AG09309 (cell line): ENCODE data around the gene EHMT2.
"Not testable (repeated sequence)": the region's sequence is repeated elsewhere in the genome, so short reads cannot be mapped to it uniquely, and the experiment has no call there.

ENCODE experiments used
- DNase-seq: peaks from one replicate; pipeline ENCODE4 v3.0.0-alpha.2; 2010; ENCODE audit warnings: low read depth
- H3K4me3 ChIP-seq: 2 replicates; pipeline ENCODE4 v1.5.1; 2011; ENCODE audit warnings: mild to moderate bottlenecking, low read depth, low read length, moderate library complexity; ENCODE audit not compliant: control insufficient read depth
- CTCF ChIP-seq: IDR thresholded peaks from 2 replicates; pipeline ENCODE4 v1.5.1; 2011; ENCODE audit warnings: mild to moderate bottlenecking, low read depth, low read length, inconsistent platforms; ENCODE audit not compliant: insufficient read depth, control insufficient read depth; ENCODE audit errors: missing control alignments

Gene EHMT2

DNA sequence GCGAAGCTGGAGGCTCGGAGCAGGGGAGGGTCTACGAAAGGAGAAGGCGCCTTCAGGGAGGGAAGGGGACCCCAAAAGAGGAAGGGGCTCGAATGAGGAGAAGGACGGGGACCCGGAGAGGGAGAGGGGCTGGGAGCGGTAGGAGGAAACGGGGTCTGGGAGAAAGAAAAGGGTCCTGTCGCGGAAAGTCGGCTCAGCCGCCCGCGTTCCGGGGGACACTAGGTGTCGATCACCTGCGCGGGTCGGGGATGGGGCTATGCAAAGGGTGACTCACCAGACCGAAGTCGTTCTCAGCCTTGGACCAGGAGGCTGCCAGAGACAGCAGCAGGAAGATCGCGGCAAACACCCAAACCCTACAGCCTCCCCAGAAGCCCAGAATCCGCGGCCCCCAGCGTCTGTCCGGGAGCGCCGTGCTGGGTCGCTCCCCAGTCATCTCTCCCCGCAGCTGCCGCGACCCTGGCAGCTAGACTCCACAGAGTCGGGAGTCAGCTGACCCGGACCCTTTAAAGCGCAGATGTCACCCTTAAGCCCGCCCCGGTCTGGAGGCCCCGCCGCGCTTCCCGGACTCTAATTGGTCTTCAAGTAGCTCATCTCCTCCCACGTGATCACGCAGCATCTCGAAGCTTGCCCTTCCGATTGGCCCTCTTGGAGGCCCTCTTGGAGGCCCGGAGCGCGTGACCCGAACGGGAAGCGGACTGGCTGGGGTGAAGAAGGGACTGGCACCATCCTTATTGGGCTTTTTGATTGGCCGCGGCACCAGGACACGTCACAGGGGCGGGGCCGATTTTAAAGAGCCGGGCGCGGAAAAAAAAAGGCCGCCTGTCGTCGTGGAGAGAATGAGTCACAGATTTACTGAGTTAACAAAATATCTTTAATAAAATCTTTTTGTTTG is 34.9 kb downstream of the EHMT2 start, which contains the start of gene NEU1:
NEU1 (minus strand) TSS at position 478 of the 892 bp plus-strand sequence; CDS start at position 433, 45 bp downstream.
- H3K4me3 ChIP-seq = peak within 1 kb of the TSS; percentile 88
- DNase-seq = peak; percentile 99
- TF ChIP-seq CTCF = no peak

DNA sequence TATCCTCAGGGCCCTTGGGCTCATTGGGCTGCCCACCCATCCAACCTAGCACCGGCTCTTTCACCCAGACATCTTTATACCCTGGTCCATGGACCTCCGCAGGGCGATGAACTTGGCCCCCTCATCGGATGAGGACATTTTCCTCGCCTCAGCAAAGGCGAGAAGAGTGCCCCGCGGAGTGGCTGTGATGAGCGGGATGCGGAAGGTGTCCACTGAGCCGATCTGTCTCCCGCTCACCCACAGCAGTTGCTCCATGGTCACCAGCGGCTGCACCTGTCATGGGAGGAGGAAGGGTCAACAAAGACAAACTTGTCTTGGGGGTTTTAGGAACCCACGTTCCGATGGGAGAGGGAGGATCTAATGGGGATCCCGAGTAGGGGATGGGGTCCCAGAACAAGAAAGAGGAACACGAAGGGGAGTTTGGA is 35.6 kb downstream of the EHMT2 start:
- no peak for TF ChIP-seq CTCF
- H3K4me3 ChIP-seq = peak overlapping the region; percentile 88
- no peak for DNase-seq

- no peak for TF ChIP-seq CTCF
- no peak overlapping the region for H3K4me3 ChIP-seq
- DNase-seq = no peak
Observed at GRCh38 chr6:31861150-31861549, 36.3 kb downstream of the EHMT2 start.

- no peak overlapping the region for H3K4me3 ChIP-seq
- no peak for DNase-seq
- TF ChIP-seq CTCF = no peak
Observed at GRCh38 chr6:31860349-31860748, 37.1 kb downstream of the EHMT2 start.

GRCh38 chr6:31859923-31860322 is 37.6 kb downstream of the EHMT2 start:
- DNase-seq = no peak
- no peak for TF ChIP-seq CTCF
- H3K4me3 ChIP-seq = no peak overlapping the region

DNA sequence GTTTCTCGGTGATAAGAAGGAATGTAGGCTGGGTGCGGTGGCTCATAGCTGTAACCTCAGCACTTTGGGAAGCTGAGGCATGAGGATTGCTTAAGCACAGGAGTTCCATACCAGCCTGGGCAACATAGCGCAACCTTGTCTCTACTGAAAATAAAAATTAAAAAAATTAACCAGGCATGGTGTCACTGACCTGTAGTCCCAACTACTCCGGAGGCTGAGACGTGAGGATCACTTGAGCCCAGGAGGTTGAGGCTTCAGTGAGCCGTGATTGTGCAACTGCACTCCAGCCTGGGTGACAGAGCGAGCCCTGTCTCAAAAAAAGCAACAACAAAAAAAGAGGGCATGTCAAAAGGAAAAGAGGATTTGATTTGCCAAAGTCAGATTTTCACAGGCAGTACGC is 38.8 kb downstream of the EHMT2 start:
- no peak for DNase-seq
- no peak for TF ChIP-seq CTCF
- H3K4me3 ChIP-seq = no peak overlapping the region

GRCh38 chr6:31857774-31858173 is 39.7 kb downstream of the EHMT2 start:
- H3K4me3 ChIP-seq, DNase-seq: not testable (repeated sequence)

DNA sequence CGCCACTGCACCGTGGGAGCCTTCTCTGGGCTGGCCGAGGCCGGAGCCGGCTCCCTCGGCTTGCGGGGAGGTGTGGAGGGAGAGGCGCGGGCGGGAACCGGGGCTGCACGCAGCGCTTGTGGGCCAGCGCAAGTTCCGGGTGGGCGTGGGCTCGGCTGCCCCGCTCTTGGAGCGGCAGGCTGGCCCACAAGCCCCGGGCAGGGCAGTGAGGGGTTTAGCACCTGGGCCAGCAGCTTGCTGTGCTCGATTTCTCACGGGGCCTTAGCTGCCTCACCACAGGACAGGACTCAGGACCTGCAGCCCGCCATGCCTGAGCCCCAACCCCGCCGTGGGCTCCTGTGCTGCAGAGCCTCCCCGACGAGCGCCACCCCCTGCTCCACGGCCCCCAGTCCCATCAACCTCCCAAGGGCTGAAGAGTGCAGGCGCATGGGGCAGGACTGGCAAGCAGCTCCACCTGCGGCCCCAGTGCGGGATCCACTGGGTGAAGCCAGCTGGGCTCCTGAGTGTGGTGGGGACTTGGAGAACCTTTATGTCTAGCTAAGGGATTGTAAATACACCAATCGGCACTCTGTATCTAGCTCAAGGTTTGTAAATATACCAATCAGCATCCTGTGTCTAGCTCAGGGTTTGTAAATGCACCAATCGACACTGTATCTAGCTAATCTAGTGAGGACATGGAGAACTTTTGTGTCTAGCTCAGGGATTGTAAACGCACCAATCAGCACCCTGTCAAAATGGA is 45.3 kb downstream of the EHMT2 start:
- H3K4me3 ChIP-seq, DNase-seq: not testable (repeated sequence)
